HG02970 (cell line): ENCODE measurements around the gene SUSD6.
A peak's percentile ranks its signal among the peaks of the same experiment; 100 is the strongest.
"Not testable (repeated sequence)": the region's sequence is repeated elsewhere in the genome, so short reads cannot be mapped to it uniquely, and the experiment has no call there.

Source experiments
- ATAC-seq: cut with Tn5 transposase; IDR thresholded peaks from one replicate; pipeline ENCODE4 v1.9.1; 2021; ENCODE audit warnings: mild to moderate bottlenecking, moderate library complexity, moderate number of reproducible peaks; ENCODE audit not compliant: unreplicated experiment, low FRiP score

Gene SUSD6

GRCh38 chr14:69587389-69587788 is 24.0 kb upstream of the SUSD6 start:
- no peak for ATAC-seq

GRCh38 chr14:69591317-69591716 is 20.1 kb upstream of the SUSD6 start:
- no peak for ATAC-seq

- no peak for ATAC-seq
Measured at GRCh38 chr14:69593018-69593677, 18.2 kb upstream of the SUSD6 start.

DNA sequence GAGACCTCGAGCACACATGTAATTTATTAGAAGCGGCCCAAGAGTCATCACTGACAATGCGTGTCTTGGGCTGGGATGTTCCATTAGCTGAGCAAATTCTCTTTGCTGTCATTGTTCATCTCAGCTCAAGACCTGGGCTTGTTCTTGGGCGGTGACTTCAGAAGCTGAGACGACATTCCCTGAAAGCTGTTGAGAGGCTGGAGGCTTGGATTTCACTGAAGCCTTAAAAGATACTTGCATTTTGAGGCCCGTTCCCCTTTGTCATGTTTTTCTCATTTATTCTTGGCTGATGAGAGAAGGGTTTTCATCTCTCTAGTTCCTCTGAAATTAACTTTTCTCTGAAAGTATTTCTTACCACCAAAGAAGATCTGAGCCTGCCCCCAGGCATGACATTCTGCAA is 16.6 kb upstream of the SUSD6 start:
- no peak for ATAC-seq

GRCh38 chr14:69595336-69595735 is 16.1 kb upstream of the SUSD6 start:
- no peak for ATAC-seq

DNA sequence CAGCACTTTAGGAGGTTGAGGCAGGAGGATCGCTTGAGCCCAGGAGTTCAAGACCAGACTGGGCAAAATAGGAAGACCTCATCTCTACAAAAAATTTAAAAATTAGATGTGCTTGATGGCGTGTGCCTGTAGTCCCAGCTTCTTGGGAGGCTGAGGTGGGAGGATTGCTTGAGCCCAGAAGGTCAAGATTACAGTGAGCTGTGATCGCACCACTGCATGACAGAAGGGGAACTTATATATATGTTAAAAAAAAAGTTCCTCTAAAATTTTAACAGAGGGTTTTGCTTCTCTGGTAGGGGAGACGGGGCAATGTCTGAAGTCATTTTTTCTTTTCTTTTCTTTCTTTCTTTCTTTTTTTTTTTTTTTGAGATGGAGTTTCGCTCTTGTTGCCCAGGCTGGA is 12.0 kb upstream of the SUSD6 start:
- not testable (repeated sequence) for ATAC-seq

- ATAC-seq = no peak
Measured at GRCh38 chr14:69600304-69600891, 11.0 kb upstream of the SUSD6 start.

GRCh38 chr14:69605738-69606137 is 5.7 kb upstream of the SUSD6 start:
- no peak for ATAC-seq

DNA sequence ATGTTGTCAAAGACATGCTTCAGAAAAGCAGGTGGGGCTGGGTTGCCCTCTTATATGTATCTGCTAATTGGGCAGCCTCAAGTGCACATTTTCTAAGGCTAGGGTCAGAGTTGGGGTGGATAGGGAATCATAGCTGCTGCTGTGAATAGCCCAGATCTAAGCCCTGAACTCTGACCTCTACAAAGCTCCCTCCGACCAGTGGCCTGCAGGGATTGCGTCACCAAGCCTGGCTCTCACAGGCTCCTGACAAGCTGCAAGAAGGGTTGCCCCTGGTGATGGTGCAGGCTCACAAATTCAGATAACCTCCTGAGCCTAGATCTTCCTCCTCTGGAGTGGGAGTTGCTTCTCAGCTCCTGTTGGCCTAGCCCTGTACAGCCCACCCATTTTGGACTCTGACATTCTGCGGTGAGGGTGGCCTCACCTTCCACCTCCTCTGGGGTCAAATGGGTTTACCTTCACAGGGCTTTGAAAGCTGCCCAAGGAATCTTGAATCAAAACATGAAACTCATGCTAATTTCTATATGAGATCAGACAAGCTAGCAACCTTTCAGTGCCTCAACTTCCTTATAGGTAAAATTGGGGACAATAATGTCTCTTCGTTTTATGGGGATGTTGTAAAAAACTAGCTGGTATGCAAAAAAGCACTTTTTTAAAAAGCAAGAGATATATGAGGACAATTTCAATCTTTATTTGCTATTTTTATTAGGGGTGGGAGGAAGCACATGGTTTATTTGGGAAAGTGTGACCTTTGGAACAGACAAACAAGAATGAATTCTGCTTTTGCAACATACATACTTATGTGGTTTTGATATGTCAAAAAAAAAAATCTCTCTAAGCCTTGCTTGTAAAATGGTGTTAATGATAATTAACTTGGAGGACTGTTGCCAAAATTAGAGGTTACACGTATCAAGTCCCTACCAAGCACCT is 4.9 kb upstream of the SUSD6 start:
- ATAC-seq = no peak

GRCh38 chr14:69610020-69610873 is 1.1 kb upstream of the SUSD6 start:
- no peak for ATAC-seq

DNA sequence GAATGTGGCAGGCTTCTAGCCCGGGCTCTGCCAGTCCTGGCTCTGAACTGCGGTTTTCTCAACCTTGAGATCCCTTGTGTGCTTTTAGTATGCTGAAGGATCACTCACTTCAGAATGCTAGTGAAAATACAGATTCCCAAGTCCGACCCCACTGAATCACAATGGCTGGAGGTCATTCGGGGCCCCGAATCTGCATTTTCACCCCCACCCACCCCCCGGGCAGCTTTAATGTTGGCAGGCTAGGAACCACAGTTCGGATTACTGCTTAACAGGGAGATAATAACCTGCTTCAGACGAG is 573 bp upstream of the SUSD6 start:
- no peak for ATAC-seq

DNA sequence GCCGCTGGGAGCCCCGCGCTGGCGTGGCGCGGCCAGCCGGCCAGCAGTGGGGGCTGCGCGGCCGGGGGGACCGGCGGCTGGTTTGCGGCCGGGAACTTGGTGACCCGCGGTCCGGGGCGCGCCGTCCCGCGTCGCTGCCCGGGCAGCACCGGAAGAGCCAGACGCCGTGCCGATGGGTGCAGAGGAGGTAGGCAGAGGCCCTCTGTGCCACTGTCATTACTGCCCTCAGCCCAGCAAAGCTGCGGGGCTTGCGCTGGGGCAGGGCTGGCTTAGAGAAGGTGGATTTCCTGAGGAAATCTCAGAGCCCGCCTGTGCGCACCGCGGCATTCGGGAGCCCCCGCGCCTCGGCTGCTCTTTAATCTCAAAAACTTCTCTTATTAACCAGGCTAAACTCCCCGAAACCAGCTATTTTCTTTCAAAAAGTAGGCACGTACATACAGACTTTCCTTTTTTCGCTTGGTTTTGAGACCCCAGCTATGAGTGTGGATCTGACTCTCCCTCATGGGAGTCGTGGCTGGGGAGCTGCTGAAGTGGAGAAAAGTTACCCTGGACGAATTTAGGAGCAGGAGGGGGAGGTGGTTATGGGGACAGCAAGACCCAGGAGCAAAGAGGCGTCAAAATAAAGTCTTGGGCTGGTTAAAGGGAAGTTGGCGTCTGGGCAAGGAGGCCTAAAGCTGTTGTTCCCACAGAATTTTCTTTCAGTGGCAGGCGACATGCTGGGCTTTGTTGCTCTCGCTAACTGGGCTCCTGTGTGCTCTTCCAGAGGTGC is 802 bp downstream of the SUSD6 start:
- ATAC-seq = peak; percentile 21

DNA sequence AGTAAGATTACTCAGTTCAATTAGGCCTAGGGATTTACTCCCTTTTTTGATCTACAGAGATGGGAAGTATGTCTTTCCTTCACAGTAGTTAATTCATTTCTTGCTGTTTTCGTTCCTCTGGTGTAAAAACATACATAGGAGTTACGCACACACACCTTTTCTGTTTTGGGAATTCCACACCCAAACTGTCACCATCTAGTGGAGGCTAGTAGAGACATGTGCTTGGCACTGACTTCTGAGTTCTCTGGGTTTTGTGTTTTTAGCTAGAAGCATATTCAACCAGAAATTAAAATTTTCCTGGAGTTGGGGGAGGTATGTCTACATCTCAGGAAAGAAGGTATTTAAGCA is 1.4 kb downstream of the SUSD6 start:
- no peak for ATAC-seq

GRCh38 chr14:69613312-69614073 is 2.1 kb downstream of the SUSD6 start:
- no peak for ATAC-seq

GRCh38 chr14:69614592-69614991 is 3.2 kb downstream of the SUSD6 start:
- no peak for ATAC-seq

DNA sequence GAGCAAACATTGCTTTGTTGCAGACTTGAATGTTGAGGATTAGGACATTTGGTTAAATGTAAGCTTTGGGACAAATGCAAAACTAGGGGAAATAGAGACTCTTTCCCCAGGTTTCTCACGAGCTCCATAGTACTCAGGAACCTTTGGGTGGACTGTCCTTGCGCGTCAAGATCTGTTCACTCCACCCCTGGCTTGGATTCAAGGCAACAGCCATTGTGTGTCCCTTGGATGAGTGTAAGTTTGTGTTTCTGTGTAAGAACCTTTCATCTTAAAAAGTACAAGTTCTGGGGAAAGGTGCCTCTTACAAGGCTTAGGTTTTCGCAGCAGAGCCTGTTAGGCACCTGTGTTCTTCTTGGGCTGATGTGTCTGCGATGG is 3.7 kb downstream of the SUSD6 start:
- ATAC-seq = no peak

DNA sequence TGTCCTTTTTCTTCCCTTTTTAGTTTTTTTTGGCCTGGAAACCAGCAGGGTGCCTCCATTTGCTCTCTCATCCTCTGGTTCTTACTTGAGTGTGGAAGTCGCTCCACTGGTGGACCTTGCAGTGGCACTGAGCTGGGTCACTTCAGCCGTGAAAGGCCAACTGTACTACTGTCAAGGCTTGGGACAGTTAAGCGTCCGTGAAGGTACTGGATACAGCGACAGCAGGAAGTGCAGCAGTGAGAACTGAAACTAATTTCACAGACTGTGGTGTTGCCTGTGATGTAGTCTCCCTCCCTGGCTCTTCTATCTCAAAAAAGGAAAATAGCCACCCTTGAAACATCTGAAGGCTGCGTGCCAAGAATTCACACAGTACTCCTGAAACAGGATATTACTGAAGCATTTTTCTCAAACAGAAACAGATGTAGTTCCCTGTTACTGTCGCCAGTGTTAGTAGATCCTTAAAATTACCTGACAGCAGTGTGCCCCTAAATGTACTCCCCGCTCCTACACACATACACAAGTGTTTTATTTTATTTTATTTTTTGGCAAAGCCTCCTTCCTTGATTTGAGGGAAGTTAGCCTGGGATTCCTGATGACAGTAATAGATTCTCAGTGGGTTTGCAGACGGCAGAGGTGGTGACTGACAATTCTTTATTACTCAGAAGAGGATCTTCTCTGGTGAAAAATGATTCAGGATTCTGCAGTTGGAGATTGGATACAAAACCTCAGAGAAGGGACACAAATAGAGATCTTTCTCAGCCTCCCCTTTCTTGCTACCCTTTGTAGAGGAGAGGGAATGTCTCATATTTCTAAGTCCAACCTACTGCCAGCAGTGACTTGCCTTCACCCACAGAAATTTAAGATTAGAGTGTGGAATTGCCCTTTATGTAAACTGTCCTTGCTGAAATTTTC is 4.4 kb downstream of the SUSD6 start:
- no peak for ATAC-seq

- ATAC-seq = no peak
Measured at GRCh38 chr14:69616408-69616773, 5.0 kb downstream of the SUSD6 start.

DNA sequence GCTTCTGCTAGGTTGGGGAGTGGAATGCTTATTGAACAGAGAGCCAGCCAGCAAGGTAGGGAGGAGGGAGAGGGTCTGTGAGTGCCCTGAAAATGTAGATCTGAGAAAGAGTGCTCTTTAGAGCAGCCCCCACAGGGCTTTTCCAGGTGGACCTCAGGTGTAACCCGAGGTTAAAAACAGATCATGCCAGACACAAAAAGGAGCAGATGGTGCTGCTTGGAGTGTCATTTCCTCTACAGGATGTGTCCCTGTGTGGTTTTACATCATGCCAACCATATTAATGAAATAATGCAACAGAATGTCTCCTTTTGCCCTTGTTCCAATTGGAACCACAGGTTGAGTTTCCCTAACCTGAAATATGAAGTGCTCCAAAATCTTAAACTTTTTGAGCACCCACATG is 6.4 kb downstream of the SUSD6 start:
- ATAC-seq = no peak
